GM10248 (cell line): ENCODE data around the gene RLF.

Experiments used
- CTCF ChIA-PET: fragments of 300-600 bp; sonication (Branson Sonifier 250); formaldehyde crosslinking; extraction: SDS; loops from one replicate; lab custom pipeline; 2021; ENCODE audit warnings: antibody characterized with exemption; lab: Yijun Ruan, JAX
- POLR2A ChIA-PET: fragments of 350-650 bp; sonication (Branson Sonifier 250); formaldehyde crosslinking; extraction: SDS; loops from one replicate; lab custom pipeline; 2020; ENCODE audit warnings: antibody characterized with exemption; lab: Yijun Ruan, JAX
- DNase-seq: peaks from one replicate; pipeline ENCODE4 v3.0.0; 2012; ENCODE audit errors: extremely low spot score
- TF ChIP-seq, protein P1 (sequence below): IDR thresholded peaks from 2 replicates; pipeline ENCODE4 v1.5.1; 2012; ENCODE audit warnings: mild to moderate bottlenecking, low read depth; ENCODE audit errors: extremely low read depth, missing control alignments, control extremely low read depth

Gene RLF

GRCh38 chr1:40251456-40251855, 90.3 kb downstream of the RLF start:
- no peak for DNase-seq
- ChIA-PET POLR2A (no interaction called here), CTCF (interaction anchor here (1.0 to 1.2 kb wide), 2 partner anchors 9 to 173 kb away, joined by 3 read pairs; no protein-coding TSS in a partner anchor)
- TF ChIP-seq, protein P1, sequence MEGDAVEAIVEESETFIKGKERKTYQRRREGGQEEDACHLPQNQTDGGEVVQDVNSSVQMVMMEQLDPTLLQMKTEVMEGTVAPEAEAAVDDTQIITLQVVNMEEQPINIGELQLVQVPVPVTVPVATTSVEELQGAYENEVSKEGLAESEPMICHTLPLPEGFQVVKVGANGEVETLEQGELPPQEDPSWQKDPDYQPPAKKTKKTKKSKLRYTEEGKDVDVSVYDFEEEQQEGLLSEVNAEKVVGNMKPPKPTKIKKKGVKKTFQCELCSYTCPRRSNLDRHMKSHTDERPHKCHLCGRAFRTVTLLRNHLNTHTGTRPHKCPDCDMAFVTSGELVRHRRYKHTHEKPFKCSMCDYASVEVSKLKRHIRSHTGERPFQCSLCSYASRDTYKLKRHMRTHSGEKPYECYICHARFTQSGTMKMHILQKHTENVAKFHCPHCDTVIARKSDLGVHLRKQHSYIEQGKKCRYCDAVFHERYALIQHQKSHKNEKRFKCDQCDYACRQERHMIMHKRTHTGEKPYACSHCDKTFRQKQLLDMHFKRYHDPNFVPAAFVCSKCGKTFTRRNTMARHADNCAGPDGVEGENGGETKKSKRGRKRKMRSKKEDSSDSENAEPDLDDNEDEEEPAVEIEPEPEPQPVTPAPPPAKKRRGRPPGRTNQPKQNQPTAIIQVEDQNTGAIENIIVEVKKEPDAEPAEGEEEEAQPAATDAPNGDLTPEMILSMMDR, result no peak

DNA sequence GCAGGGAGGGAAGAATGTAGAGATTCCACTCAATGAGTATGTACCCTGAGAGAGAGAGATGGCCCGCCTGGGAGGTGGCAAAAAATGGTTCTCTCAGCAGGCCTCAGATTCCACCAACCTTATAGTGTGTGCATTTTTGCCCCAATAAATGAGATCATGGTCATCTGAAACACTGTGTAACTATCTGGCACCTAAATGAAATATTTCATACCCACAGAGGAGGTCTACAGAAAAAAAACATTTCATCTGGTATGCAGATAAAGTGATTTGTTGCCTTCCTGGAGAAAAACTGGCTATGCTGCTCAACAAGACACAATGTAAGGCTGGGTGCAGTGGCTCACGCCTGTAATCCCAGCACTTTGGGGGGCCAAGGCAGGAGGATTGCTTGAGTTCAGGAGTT, 91.4 kb downstream of the RLF start:
- TF ChIP-seq, protein P1, result no peak
- DNase-seq, result no peak
- ChIA-PET POLR2A (no interaction called here), CTCF (interaction anchor here (1.2 to 1.9 kb wide), 2 partner anchors 62 to 174 kb away, joined by 3 to 4 read pairs; no protein-coding TSS in a partner anchor)

DNA sequence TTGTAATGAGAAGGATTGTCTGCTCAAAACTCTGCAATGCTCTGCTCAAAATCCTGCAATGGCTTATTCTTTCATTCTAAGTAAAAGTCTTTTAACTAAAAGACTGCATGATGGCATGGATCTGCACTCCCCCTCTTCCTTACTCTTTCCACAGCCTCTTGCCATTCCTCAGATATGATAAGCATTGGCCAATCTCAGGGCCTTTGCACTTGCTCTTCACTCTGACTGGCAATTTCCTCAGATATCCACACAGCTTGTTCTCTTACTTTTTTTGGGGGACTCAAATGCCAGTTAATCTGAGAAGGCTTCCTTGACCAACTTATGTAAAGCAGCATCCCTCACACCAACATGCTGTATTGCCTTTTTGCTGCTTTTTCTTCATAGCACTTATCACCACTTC, 94.0 kb downstream of the RLF start:
- ChIA-PET POLR2A (no interaction called here), CTCF (interaction anchor here (1.4 to 2.4 kb wide), 2 partner anchors 12 to 19 kb away, joined by 3 to 11 read pairs; no protein-coding TSS in a partner anchor)
- DNase-seq, result no peak
- TF ChIP-seq, protein P1, result no peak

- ChIA-PET POLR2A (interaction anchor here (0.5 kb wide), 1 partner anchor 198 kb away, joined by 3 read pairs; no protein-coding TSS in a partner anchor), CTCF (interaction anchor here (0.7 to 2.4 kb wide), 8 partner anchors 10 to 223 kb away, joined by 3 to 11 read pairs (median 3); no protein-coding TSS in a partner anchor)
- TF ChIP-seq, protein P1, result no peak
- no peak for DNase-seq
Measured at GRCh38 chr1:40256401-40257084, 95.4 kb downstream of the RLF start.

GRCh38 chr1:40257313-40257687, 96.1 kb downstream of the RLF start:
- no peak for DNase-seq
- CTCF ChIA-PET, result interaction anchor here (0.6 to 2.4 kb wide), 5 partner anchors 14 to 224 kb away, joined by 3 to 11 read pairs (median 3); no protein-coding TSS in a partner anchor
- POLR2A ChIA-PET, result interaction anchor here (0.6 kb wide), 1 partner anchor 28 kb away, joined by 5 read pairs; no protein-coding TSS in a partner anchor
- TF ChIP-seq, protein P1, result peak; percentile 2

DNA sequence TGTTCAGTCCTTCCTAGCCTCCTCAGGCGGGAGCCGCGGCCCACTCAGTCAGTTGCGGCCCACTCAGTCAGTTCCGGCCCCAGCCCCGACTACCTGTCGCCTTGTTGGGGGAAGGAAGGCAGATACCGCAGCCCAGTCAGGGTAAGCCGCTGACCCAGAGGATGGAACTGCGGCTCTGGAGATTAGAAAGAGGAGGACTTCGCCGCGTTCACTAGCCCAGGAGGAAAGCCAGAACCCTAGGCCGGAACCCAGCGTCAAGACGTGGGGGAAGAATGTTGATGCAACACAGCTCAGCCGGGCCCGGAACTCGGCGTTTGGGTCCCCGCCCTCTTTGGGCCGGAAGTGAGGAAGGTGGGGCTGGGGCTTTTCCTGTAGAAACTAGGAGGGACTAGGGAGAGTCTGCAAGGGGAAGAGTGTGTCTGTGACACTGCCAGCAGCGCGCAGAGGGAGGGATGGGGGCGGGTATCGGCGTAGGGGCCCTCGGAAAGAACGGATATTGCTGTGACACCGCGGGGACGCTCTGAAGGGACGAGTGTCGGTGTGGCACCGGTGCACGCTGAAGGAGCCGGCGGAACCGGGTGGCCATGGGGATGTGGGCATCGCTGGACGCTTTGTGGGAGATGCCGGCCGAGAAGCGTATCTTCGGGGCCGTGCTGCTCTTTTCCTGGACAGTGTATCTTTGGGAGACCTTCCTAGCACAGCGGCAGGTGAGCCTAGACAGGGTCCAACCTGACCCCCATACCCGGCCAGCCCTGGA, 96.7 kb downstream of the RLF start, which contains the start of gene ZMPSTE24:
ZMPSTE24 (plus strand) TSS at position 549 of the 757 bp plus-strand sequence; CDS start at position 585, 36 bp downstream.
- DNase-seq, result peak; percentile 91
- CTCF ChIA-PET, result interaction anchor here (0.6 to 1.4 kb wide), 4 partner anchors 24 to 147 kb away, joined by 3 read pairs; no protein-coding TSS in a partner anchor
- POLR2A ChIA-PET, result interaction anchor here (0.6 kb wide), 1 partner anchor 29 kb away, joined by 5 read pairs; no protein-coding TSS in a partner anchor
- TF ChIP-seq, protein P1, result no peak
